SK-N-SH treated with all-trans-retinoic acid at 6 μM for 48 hours (cell line): Measurements from ENCODE around the gene KDM4B.

Experiments
- ATAC-seq: fragments of 200-7000 bp; cut with Tn5 transposase; 3 replicates; pipeline ENCODE4 v1.9.1; 2020; ENCODE audit warnings: mild to moderate bottlenecking, moderate library complexity
- CREB5 ChIP-seq: fragments of 250-450 bp; sonication (Bioruptor Pico); IDR thresholded peaks from 2 replicates; pipeline ENCODE4 v1.5.1; 2020; ENCODE audit warnings: low read depth, mild to moderate bottlenecking, moderate library complexity
- CSRNP3 ChIP-seq: fragments of 250-450 bp; sonication (Bioruptor Pico); IDR thresholded peaks from 2 replicates; pipeline ENCODE4 v1.5.1; 2021; ENCODE audit warnings: mild to moderate bottlenecking, moderate library complexity
- ESRRG ChIP-seq: fragments of 250-450 bp; sonication (Bioruptor Pico); IDR thresholded peaks from 2 replicates; pipeline ENCODE4 v1.6.1; 2021; ENCODE audit warnings: mild to moderate bottlenecking
- GLIS3 ChIP-seq: fragments of 250-450 bp; sonication (Bioruptor Pico); IDR thresholded peaks from 2 replicates; pipeline ENCODE4 v1.5.0; 2020; ENCODE audit warnings: mild to moderate bottlenecking, moderate library complexity
- ISL1 ChIP-seq: fragments of 250-450 bp; sonication (Bioruptor Pico); IDR thresholded peaks from 2 replicates; pipeline ENCODE4 v2.1.2; 2022; ENCODE audit warnings: mild to moderate bottlenecking, moderate library complexity
- OSR1 ChIP-seq: fragments of 250-450 bp; sonication (Bioruptor Pico); IDR thresholded peaks from 2 replicates; pipeline ENCODE4 v1.8.0; 2022; ENCODE audit warnings: moderate library complexity, mild to moderate bottlenecking, inconsistent platforms
- PATZ1 ChIP-seq: fragments of 250-450 bp; sonication (Bioruptor Pico); IDR thresholded peaks from 2 replicates; pipeline ENCODE4 v1.8.0; 2020; ENCODE audit warnings: mild to moderate bottlenecking, moderate library complexity, borderline replicate concordance
- POU6F1 ChIP-seq: fragments of 250-450 bp; sonication (Bioruptor Pico); IDR thresholded peaks from 2 replicates; pipeline ENCODE4 v1.8.0; 2021; ENCODE audit warnings: low read depth, mild to moderate bottlenecking, moderate library complexity, borderline replicate concordance
- PPARA ChIP-seq: fragments of 250-450 bp; sonication (Bioruptor Pico); IDR thresholded peaks from 2 replicates; pipeline ENCODE4 v1.5.0; 2020; ENCODE audit warnings: mild to moderate bottlenecking, borderline replicate concordance
- RARB ChIP-seq: fragments of 250-450 bp; sonication (Bioruptor Pico); IDR thresholded peaks from 2 replicates; pipeline ENCODE4 v1.8.0; 2021; ENCODE audit warnings: mild to moderate bottlenecking, moderate library complexity
- TCF4 ChIP-seq: fragments of 250-450 bp; sonication (Bioruptor Pico); IDR thresholded peaks from 2 replicates; pipeline ENCODE4 v1.8.0; 2021; ENCODE audit warnings: mild to moderate bottlenecking, moderate library complexity, borderline replicate concordance
- TOX ChIP-seq: fragments of 250-450 bp; sonication (Bioruptor Pico); IDR thresholded peaks from 2 replicates; pipeline ENCODE4 v1.8.0; 2021; ENCODE audit warnings: mild to moderate bottlenecking, moderate library complexity, borderline replicate concordance
- ZC3H10 ChIP-seq: fragments of 250-450 bp; sonication (Bioruptor Pico); IDR thresholded peaks from 2 replicates; pipeline ENCODE4 v1.5.1; 2021; ENCODE audit warnings: mild to moderate bottlenecking, moderate library complexity
- ZFP3 ChIP-seq: fragments of 250-450 bp; sonication (Bioruptor Pico); IDR thresholded peaks from 2 replicates; pipeline ENCODE4 v1.5.0; 2020; ENCODE audit warnings: mild to moderate bottlenecking, moderate library complexity
- ZNF565 ChIP-seq: fragments of 450-650 bp; formaldehyde crosslinking; conservative IDR thresholded peaks from 2 replicates; pipeline ENCODE4 v1.5.0; 2020; ENCODE audit warnings: low read depth, mild to moderate bottlenecking, moderate library complexity
- ZNF70 ChIP-seq: fragments of 450-650 bp; formaldehyde crosslinking; IDR thresholded peaks from 2 replicates; pipeline ENCODE4 v1.5.0; 2020; ENCODE audit warnings: mild to moderate bottlenecking, moderate library complexity
- TF ChIP-seq, protein P1 (sequence below): fragments of 250-450 bp; sonication (Bioruptor Pico); IDR thresholded peaks from 2 replicates; pipeline ENCODE4 v1.5.0; 2020; ENCODE audit warnings: mild to moderate bottlenecking, moderate library complexity

KDM4B gene

DNA sequence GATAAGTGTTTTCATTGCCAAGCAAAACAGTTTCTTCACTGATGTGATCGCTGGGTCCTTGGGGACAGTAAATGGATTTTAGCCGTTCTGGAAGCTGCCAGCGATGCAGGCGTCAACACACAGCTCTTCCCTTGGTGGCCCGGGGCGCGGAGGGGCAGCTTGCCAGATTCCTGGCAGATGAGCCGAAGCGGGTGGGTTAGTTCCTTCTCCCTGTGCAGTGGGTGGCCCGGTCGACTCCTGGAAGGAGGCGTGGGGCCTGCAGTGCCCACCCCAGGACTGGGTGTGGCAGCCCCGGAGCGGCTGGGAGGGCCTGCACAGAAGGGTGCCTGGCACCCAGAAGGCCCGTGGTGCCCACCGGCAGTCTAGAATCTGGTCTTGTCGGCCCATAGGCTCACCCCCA, 69.0 kb downstream of the KDM4B start:
- ATAC-seq: peak; percentile 13; the same call in 2 of the 3 replicates
- TF ChIP-seq ZFP3 (no peak), ZNF70 (CRISPR knock-in tag) (0 out of 2 replicates have a peak, but pooled peaks have one; percentile 16), TCF4 (CRISPR knock-in tag) (no peak; the same call in 1 of the 2 replicates)
- TF ChIP-seq, protein P1, sequence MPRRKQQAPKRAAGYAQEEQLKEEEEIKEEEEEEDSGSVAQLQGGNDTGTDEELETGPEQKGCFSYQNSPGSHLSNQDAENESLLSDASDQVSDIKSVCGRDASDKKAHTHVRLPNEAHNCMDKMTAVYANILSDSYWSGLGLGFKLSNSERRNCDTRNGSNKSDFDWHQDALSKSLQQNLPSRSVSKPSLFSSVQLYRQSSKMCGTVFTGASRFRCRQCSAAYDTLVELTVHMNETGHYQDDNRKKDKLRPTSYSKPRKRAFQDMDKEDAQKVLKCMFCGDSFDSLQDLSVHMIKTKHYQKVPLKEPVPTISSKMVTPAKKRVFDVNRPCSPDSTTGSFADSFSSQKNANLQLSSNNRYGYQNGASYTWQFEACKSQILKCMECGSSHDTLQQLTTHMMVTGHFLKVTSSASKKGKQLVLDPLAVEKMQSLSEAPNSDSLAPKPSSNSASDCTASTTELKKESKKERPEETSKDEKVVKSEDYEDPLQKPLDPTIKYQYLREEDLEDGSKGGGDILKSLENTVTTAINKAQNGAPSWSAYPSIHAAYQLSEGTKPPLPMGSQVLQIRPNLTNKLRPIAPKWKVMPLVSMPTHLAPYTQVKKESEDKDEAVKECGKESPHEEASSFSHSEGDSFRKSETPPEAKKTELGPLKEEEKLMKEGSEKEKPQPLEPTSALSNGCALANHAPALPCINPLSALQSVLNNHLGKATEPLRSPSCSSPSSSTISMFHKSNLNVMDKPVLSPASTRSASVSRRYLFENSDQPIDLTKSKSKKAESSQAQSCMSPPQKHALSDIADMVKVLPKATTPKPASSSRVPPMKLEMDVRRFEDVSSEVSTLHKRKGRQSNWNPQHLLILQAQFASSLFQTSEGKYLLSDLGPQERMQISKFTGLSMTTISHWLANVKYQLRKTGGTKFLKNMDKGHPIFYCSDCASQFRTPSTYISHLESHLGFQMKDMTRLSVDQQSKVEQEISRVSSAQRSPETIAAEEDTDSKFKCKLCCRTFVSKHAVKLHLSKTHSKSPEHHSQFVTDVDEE (CRISPR knock-in tag): no peak

DNA sequence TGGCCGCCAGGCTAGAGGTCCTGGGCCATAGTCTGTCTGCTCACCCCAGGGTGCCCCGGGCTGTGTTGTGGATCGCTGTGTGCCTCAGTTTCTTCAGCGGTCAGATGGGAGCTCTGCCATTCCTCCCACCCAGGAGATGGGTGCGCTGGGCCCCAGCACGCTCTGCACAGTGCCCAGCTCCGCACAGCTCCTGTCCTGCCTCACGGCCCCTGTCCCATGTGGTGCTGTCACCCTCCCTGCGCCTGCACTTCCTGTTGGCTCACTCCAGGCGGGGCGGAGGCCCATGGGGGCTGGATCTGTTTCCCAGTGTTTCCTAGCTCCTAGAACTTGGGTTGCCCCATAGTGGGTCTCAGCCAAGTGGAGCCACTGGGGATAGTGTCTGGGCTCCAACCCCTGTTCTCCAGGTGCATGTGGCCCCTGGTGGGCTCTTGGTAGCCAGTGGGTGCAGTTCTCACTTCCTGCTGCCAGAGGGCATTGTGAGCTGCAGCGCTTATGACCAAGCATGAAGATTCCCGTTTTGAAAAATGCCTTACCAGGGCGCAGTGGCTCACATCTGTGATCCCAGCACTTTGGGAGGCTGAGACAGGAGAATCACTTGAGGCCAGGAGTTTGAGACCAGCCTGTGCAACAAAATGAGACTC, 69.8 kb downstream of the KDM4B start:
- no peak for TF ChIP-seq TCF4 (CRISPR knock-in tag)
- peak; percentile 48 for ATAC-seq

DNA sequence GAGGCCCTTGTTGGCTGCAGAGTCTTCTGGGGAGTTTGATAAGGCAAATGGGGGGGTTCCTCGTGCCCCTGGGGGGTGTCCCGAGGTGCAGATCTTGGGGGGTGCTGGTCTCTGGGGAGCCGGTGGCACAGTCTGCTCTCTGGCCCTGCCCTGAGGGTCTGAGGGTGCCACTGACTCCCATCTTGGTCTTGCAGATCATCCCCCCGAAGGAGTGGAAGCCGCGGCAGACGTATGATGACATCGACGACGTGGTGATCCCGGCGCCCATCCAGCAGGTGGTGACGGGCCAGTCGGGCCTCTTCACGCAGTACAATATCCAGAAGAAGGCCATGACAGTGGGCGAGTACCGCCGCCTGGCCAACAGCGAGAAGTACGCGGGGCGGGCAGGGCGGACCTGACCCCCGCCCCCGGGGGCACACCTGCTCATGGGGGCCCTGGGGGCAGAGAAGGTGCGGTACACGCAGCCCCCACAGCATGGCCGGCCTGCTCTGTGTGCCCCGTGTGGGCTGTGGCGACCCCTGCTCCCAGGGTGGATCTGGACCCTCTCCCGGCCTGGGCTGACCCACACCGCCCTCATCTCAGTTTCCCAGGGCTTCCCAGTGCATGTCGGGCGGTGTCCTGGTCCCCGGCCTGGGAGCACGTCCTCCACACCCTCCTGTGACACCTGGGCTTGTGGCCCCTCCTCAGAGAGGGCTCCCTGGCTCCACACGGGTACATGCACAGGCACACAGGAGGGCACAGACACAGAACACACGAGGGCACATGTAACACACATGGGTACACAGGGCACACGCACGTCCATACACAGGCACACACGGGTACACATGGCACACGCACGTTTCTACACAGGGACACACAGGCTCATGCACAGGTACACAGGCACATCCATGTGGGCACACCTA, 71.0 kb downstream of the KDM4B start:
- TF ChIP-seq ZC3H10 (CRISPR knock-in tag) (no peak), PATZ1 (CRISPR knock-in tag) (no peak), ZNF70 (CRISPR knock-in tag) (no peak), TOX (CRISPR knock-in tag) (no peak), POU6F1 (CRISPR knock-in tag) (no peak), PPARA (CRISPR knock-in tag) (no peak), ISL1 (CRISPR knock-in tag) (no peak), CSRNP3 (CRISPR knock-in tag) (no peak), OSR1 (CRISPR knock-in tag) (no peak), ZNF565 (CRISPR knock-in tag) (no peak), RARB (CRISPR knock-in tag) (no peak), CREB5 (CRISPR knock-in tag) (no peak), GLIS3 (no peak), ESRRG (CRISPR knock-in tag) (no peak)
- TF ChIP-seq, protein P1 (CRISPR knock-in tag): no peak
- ATAC-seq: no peak
